HCT116 (cell line): Measurements from ENCODE around the gene PSMD5. TPM values are rescaled to one million over a fixed set of nuclear protein-coding genes. Genes with fewer than 3 reads are reported as not detected.

Experiments
- ATAC-seq: fragments of 200-7000 bp; cut with Tn5 transposase; 2 replicates; pipeline ENCODE4 v1.9.1; 2020; ENCODE audit warnings: mild to moderate bottlenecking, moderate library complexity
- BruUV-seq: library from RNA; stranded (reverse); fragments of 400-500 nt; replicated peaks from 2 replicates; lab custom pipeline; 2021; lab: Mats Ljungman, UMichigan
- CTCF ChIA-PET: fragments of 300-600 bp; sonication (Branson Sonifier 250); formaldehyde crosslinking; loops from one replicate; lab custom pipeline; 2021; ENCODE audit warnings: antibody characterized with exemption; lab: Charles Lee
- POLR2A ChIA-PET: fragments of 300-600, 350-600 bp; sonication (Branson Sonifier 250); formaldehyde crosslinking; loops from one replicate; lab custom pipeline; 2021; ENCODE audit warnings: antibody characterized with exemption; lab: Charles Lee
- RAD21 ChIA-PET, 2 experiments: fragments of 300-600 bp; sonication (Branson Sonifier 250); formaldehyde crosslinking; loops; one replicate each; lab custom pipeline; 2023; ENCODE audit warnings: low total read pairs in 2 of 2; ENCODE audit not compliant: uncharacterized antibody in 2 of 2, unreplicated experiment in 2 of 2, low non-redundant PET in 1 of 2; lab: Charles Lee
- DNase-seq: peaks from one replicate; pipeline ENCODE4 v3.0.0-alpha.2; 2010; ENCODE audit warnings: low read depth, low spot score
- H2AFZ ChIP-seq: fragments of 200-600 bp; shearing (Covaris generic), sonication (generic); 2 replicates; pipeline ENCODE4 v1.6.1; 2017; ENCODE audit warnings: low read depth, mixed run types, mixed read lengths, antibody characterized with exemption, low read length; ENCODE audit not compliant: poor library complexity, severe bottlenecking
- H3K27ac ChIP-seq: 2 replicates; pipeline ENCODE4 v1.5.1; 2012; ENCODE audit warnings: low read depth, low read length
- H3K27me3 ChIP-seq: fragments of 200-600 bp; sonication (generic); 2 replicates; pipeline ENCODE4 v1.6.1; 2016; ENCODE audit warnings: mixed run types, low read length, mixed read lengths; ENCODE audit not compliant: insufficient read depth
- H3K36me3 ChIP-seq, 2 experiments: fragments of 200-500 bp in 1 of 2; fragments of 200-600 bp in 1 of 2; sonication (Bioruptor generic) in 1 of 2; sonication (generic) in 1 of 2; 2 replicates each; pipeline versions ENCODE4 v1.5.1 to v1.6.1; 2014 to 2016; ENCODE audit warnings: low read length in 2 of 2, inconsistent platforms in 1 of 2, mixed read lengths in 1 of 2, mixed run types in 1 of 2; ENCODE audit not compliant: insufficient read depth in 2 of 2, control insufficient read depth in 1 of 2
- H3K4me1 ChIP-seq, 2 experiments: fragments of 200-600 bp in 1 of 2; sonication (generic) in 1 of 2; 2 replicates each; pipeline versions ENCODE4 v1.5.1 to v1.6.1; 2012 to 2017; ENCODE audit warnings: low read length in 2 of 2, inconsistent platforms in 1 of 2, mild to moderate bottlenecking in 1 of 2, mixed read lengths in 1 of 2, mixed run types in 1 of 2, moderate library complexity in 1 of 2; ENCODE audit not compliant: insufficient read depth in 2 of 2, control insufficient read depth in 1 of 2
- H3K4me2 ChIP-seq: fragments of 200-600 bp; sonication (generic); 2 replicates; pipeline ENCODE4 v1.6.1; 2017; ENCODE audit warnings: mixed run types, low read length, mixed read lengths
- H3K4me3 ChIP-seq, 2 experiments: fragments of 200-600 bp in 1 of 2; sonication (generic) in 1 of 2; replicated peaks in 1 of 2; 2 replicates each; pipeline ENCODE4 v1.5.1; 2011 to 2016; ENCODE audit warnings: low read length in 2 of 2, control low read depth in 1 of 2, low read depth in 1 of 2, mild to moderate bottlenecking in 1 of 2, mixed read lengths in 1 of 2, mixed run types in 1 of 2
- H3K79me2 ChIP-seq: fragments of 200-600 bp; sonication (generic); 2 replicates; pipeline ENCODE4 v1.6.1; 2017; ENCODE audit warnings: mild to moderate bottlenecking, mixed run types, low read length, moderate library complexity, mixed read lengths; ENCODE audit not compliant: insufficient read depth
- H3K9ac ChIP-seq: fragments of 200-600 bp; sonication (generic); 2 replicates; pipeline ENCODE4 v1.6.1; 2016; ENCODE audit warnings: low read length, mixed read lengths
- H3K9me2 ChIP-seq: fragments of 200-600 bp; sonication (generic), shearing (Covaris generic); 2 replicates; pipeline ENCODE4 v1.6.1; 2017; ENCODE audit warnings: mixed run types, mild to moderate bottlenecking, moderate library complexity; ENCODE audit not compliant: insufficient read depth
- H3K9me3 ChIP-seq, 2 experiments: fragments of 200-500 bp in 1 of 2; fragments of 200-600 bp in 1 of 2; sonication (Bioruptor generic) in 1 of 2; sonication (generic) in 1 of 2; 2 replicates each; pipeline ENCODE4 v1.6.1; 2014 to 2017; ENCODE audit warnings: low read length in 2 of 2, mixed read lengths in 2 of 2, inconsistent platforms in 1 of 2, low read depth in 1 of 2, mild to moderate bottlenecking in 1 of 2, mixed run types in 1 of 2, moderate library complexity in 1 of 2; ENCODE audit not compliant: control insufficient read depth in 1 of 2, insufficient read depth in 1 of 2
- H4K20me1 ChIP-seq: fragments of 200-600 bp; sonication (generic), shearing (Covaris generic); 2 replicates; pipeline ENCODE4 v1.6.1; 2017; ENCODE audit warnings: mixed run types, mild to moderate bottlenecking, moderate library complexity; ENCODE audit not compliant: insufficient read depth
- EZH2phosphoT487 ChIP-seq: fragments of 200-600 bp; IDR thresholded peaks from 2 replicates; pipeline ENCODE4 v1.6.1; 2018; ENCODE audit warnings: antibody characterized with exemption, borderline replicate concordance
- POLR2AphosphoS5 ChIP-seq: IDR thresholded peaks from 2 replicates; pipeline ENCODE4 v1.6.1; 2011; ENCODE audit warnings: mild to moderate bottlenecking, low read depth, low read length, moderate library complexity
- SIN3A ChIP-seq: IDR thresholded peaks from 2 replicates; pipeline ENCODE4 v1.6.1; 2012; ENCODE audit warnings: low read depth
- SRF ChIP-seq: IDR thresholded peaks from 2 replicates; pipeline ENCODE4 v1.6.1; 2012; ENCODE audit warnings: low read depth
- TCF7L2 ChIP-seq: IDR thresholded peaks from 2 replicates; pipeline ENCODE4 v1.7.0; 2011; ENCODE audit warnings: borderline replicate concordance, inconsistent platforms; ENCODE audit not compliant: insufficient read depth, insufficient read length; ENCODE audit errors: extremely low read depth
- YY1 ChIP-seq: IDR thresholded peaks from 2 replicates; pipeline ENCODE4 v1.6.1; 2011; ENCODE audit warnings: low read length, low read depth, moderate library complexity, mild to moderate bottlenecking; ENCODE audit not compliant: insufficient replicate concordance; ENCODE audit errors: extremely low read depth
- intact Hi-C: fragments of 100-400 bp; cut with micrococcal nuclease; formaldehyde crosslinking; loops from 2 replicates; pipeline ENCODE4 v1.10.0; 2022
- total RNA-seq: library from RNA; stranded (reverse); gene quantifications from one replicate; pipeline ENCODE4 v1.2.1, GENCODE V29; 2021; ENCODE audit not compliant: unreplicated experiment
- TF ChIP-seq, protein P1 (sequence below): IDR thresholded peaks from 2 replicates; pipeline ENCODE4 v1.6.1; 2012
- TF ChIP-seq, protein P2 (sequence below): IDR thresholded peaks from 2 replicates; pipeline ENCODE4 v1.6.1; 2011; ENCODE audit warnings: mild to moderate bottlenecking, low read length, moderate library complexity; ENCODE audit not compliant: insufficient replicate concordance; ENCODE audit errors: extremely low read depth

PSMD5 gene
- total RNA-seq, 1 experiment from 2014 or later: 64.3 TPM

DNA sequence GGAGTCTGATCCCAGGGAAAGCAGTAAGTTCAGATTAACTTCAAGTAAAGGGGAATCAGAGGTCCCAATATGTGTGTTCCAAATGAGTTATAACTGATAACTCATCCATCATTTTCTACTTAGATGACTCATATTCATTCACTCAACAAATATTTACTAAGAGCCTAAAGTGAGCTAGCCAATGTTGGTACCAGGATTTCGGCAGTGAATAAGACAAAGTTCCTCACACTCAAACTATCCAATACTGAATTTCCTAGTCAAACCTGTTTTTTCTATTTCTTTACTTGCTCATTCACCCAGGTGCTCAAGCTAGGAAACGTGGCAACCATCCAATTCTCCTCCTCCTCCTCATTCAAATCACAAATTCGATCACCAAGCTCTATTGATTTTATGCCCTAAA, 75.3 kb downstream of the PSMD5 start:
- TF ChIP-seq YY1: no peak
- no peak for TF ChIP-seq POLR2AphosphoS5
- no peak for TF ChIP-seq TCF7L2
- TF ChIP-seq, protein P1, sequence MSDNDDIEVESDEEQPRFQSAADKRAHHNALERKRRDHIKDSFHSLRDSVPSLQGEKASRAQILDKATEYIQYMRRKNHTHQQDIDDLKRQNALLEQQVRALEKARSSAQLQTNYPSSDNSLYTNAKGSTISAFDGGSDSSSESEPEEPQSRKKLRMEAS: no peak
- no peak for TF ChIP-seq SRF
- no peak for TF ChIP-seq EZH2phosphoT487
- TF ChIP-seq, protein P2, sequence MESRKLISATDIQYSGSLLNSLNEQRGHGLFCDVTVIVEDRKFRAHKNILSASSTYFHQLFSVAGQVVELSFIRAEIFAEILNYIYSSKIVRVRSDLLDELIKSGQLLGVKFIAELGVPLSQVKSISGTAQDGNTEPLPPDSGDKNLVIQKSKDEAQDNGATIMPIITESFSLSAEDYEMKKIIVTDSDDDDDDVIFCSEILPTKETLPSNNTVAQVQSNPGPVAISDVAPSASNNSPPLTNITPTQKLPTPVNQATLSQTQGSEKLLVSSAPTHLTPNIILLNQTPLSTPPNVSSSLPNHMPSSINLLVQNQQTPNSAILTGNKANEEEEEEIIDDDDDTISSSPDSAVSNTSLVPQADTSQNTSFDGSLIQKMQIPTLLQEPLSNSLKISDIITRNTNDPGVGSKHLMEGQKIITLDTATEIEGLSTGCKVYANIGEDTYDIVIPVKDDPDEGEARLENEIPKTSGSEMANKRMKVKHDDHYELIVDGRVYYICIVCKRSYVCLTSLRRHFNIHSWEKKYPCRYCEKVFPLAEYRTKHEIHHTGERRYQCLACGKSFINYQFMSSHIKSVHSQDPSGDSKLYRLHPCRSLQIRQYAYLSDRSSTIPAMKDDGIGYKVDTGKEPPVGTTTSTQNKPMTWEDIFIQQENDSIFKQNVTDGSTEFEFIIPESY: no peak
- no peak for TF ChIP-seq SIN3A
- Histone ChIP-seq H3K27me3 (no peaks in the 10 kb centered on the region), H4K20me1 (no peaks in the 10 kb centered on the region), H3K9me2 (no peaks in the 10 kb centered on the region), H3K4me1 (no peaks in the 10 kb centered on the region), H3K4me3 (no peak overlapping the region), H3K9me3 (no peaks in the 10 kb centered on the region), H3K4me2 (no peak overlapping the region), H3K79me2 (no peaks in the 10 kb centered on the region), H3K27ac (no peak overlapping the region), H2AFZ (no peak overlapping the region), H3K36me3 (peaks cover 40 to 41% of the 10 kb centered on the region in 2 experiments), H3K9ac (no peak overlapping the region)
- ATAC-seq (no peak), DNase-seq (no peak)
- POLR2A ChIA-PET: no interaction called here
- RAD21 ChIA-PET: no interaction called here
- intact Hi-C loops: no loop called here
- CTCF ChIA-PET: interaction anchor here (1.3 kb wide), 1 partner anchor 11 kb away, joined by 4 read pairs; no protein-coding TSS in a partner anchor
- no TSS peak for BruUV-seq

Other genes with a start within 250 kb of the PSMD5 start
- 8.3 TPM for gene MEGF9, start 128.5 kb downstream of the PSMD5 start, total RNA-seq
- 59.6 TPM for gene FBXW2, start 49.5 kb downstream of the PSMD5 start, total RNA-seq
- 74.0 TPM for gene PHF19, start 34.3 kb upstream of the PSMD5 start, total RNA-seq
- gene TRAF1, start 83.9 kb upstream of the PSMD5 start, total RNA-seq: 1.7 TPM
- gene C5, start 207.4 kb upstream of the PSMD5 start, total RNA-seq: 0.66 TPM
- 13.4 TPM for gene CNTRL, start 232.0 kb upstream of the PSMD5 start, total RNA-seq